Neural crest cell (in vitro differentiated cells): Measurements from ENCODE around the gene EIF2S1. TPM values are rescaled to one million over a fixed set of nuclear protein-coding genes. Genes with fewer than 3 reads are reported as not detected.
"Not testable (repeated sequence)": the region's sequence is repeated elsewhere in the genome, so short reads cannot be mapped to it uniquely, and the experiment has no call there.

ENCODE experiments used
- DNase-seq: peaks from one replicate; pipeline ENCODE4 v3.0.0; 2021; ENCODE audit warnings: low read depth, mixed read lengths, low spot score
- H3K27ac Mint-ChIP-seq: one replicate; pipeline ENCODE4 v1.8.0; 2021; ENCODE audit warnings: mild to moderate bottlenecking, mixed read lengths; ENCODE audit not compliant: unreplicated experiment
- H3K27me3 Mint-ChIP-seq: 2 replicates; pipeline ENCODE4 v1.8.0; 2021; ENCODE audit warnings: low read depth, mild to moderate bottlenecking, mixed read lengths
- H3K36me3 Mint-ChIP-seq: 2 replicates; pipeline ENCODE4 v1.8.0; 2021; ENCODE audit warnings: low read depth, mild to moderate bottlenecking, mixed read lengths
- H3K4me1 Mint-ChIP-seq: 2 replicates; pipeline ENCODE4 v1.8.0; 2021; ENCODE audit warnings: mixed read lengths
- H3K4me3 Mint-ChIP-seq: one replicate; pipeline ENCODE4 v1.8.0; 2021; ENCODE audit warnings: mild to moderate bottlenecking, mixed read lengths
- H3K9me3 Mint-ChIP-seq: 2 replicates; pipeline ENCODE4 v1.8.0; 2021; ENCODE audit warnings: mixed read lengths
- total RNA-seq: library from RNA; stranded (reverse); gene quantifications from 2 replicates; pipeline ENCODE4 v1.2.1, GENCODE V29; 2021
- TF ChIP-seq, protein P1 (sequence below): fragments of 200-600 bp; sonication (generic); conservative IDR thresholded peaks from 2 replicates; pipeline ENCODE4 v1.5.0; 2021; ENCODE audit warnings: antibody characterized with exemption, mild to moderate bottlenecking

Gene EIF2S1
- total RNA-seq, 1 donor from 2014 or later: 115 TPM

DNA sequence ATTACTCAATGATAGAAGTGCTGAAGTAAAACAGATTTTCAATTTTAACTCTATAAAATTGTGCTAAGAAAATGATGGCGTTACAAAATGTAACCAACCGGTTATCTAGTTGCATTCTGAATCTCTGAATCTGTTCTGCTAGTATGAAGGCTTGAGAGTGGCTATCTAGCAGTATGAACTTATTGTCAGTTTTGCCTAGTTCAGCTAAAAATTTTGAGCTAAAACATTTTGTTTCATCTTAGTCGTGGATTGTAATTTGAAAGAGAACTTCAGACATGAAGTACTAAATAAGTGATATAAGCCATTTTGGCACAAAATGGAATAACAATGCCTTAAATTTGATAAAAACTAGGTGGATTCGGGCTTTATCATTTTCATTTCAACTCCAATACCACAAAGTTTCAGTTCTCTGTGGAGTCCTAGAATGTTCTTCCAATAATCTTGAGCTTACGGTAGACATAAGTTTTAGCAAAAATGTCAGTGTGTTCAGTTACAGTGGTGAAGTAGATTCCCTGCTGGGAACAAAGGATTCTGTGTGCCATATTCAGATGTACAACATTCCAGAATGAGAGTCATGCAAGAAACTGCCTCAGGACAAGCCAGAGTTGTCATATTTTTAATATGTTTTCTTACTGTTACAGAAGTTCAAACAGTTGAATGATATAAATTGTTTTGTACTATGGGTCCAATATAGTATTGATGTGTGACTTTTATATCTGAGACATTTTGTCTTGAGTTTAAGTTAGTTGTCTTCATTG, 28.6 kb upstream of the EIF2S1 start:
- Mint-ChIP-seq H3K4me3 (no peak overlapping the region), H3K4me1 (peaks cover 5% of the 10 kb centered on the region), H3K27me3 (no peaks in the 10 kb centered on the region), H3K27ac (no peak overlapping the region), H3K36me3 (peaks cover 24% of the 10 kb centered on the region), H3K9me3 (peaks cover 2% of the 10 kb centered on the region)
- TF ChIP-seq, protein P1, sequence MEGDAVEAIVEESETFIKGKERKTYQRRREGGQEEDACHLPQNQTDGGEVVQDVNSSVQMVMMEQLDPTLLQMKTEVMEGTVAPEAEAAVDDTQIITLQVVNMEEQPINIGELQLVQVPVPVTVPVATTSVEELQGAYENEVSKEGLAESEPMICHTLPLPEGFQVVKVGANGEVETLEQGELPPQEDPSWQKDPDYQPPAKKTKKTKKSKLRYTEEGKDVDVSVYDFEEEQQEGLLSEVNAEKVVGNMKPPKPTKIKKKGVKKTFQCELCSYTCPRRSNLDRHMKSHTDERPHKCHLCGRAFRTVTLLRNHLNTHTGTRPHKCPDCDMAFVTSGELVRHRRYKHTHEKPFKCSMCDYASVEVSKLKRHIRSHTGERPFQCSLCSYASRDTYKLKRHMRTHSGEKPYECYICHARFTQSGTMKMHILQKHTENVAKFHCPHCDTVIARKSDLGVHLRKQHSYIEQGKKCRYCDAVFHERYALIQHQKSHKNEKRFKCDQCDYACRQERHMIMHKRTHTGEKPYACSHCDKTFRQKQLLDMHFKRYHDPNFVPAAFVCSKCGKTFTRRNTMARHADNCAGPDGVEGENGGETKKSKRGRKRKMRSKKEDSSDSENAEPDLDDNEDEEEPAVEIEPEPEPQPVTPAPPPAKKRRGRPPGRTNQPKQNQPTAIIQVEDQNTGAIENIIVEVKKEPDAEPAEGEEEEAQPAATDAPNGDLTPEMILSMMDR: no peak
- no peak for DNase-seq

DNA sequence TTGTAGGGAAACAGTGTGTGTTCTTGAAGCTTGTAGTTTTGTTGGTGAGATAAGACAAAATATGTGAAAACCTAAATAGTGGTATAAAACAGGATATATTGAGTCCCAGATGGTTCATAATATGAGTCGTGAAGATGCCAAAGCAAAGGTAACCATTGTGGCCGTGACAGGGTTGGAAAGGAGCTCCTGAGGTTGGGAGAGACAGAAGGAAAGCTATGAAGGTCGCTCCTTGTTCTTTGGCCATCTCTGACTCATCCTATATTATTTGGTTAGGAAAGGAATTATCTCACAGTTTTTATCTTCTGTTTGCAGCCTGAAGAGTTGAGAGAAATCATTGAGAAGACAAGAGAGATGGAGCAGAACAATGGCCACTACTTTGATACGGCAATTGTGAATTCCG, 27.7 kb upstream of the EIF2S1 start:
- no peaks in the 10 kb centered on the region for H3K27me3 Mint-ChIP-seq
- TF ChIP-seq, protein P1: no peak
- H3K4me1 Mint-ChIP-seq: peaks cover 5% of the 10 kb centered on the region
- no peak overlapping the region for H3K27ac Mint-ChIP-seq
- H3K9me3 Mint-ChIP-seq: no peaks in the 10 kb centered on the region
- DNase-seq: no peak
- H3K4me3 Mint-ChIP-seq: no peak overlapping the region
- H3K36me3 Mint-ChIP-seq: peaks cover 20% of the 10 kb centered on the region

DNA sequence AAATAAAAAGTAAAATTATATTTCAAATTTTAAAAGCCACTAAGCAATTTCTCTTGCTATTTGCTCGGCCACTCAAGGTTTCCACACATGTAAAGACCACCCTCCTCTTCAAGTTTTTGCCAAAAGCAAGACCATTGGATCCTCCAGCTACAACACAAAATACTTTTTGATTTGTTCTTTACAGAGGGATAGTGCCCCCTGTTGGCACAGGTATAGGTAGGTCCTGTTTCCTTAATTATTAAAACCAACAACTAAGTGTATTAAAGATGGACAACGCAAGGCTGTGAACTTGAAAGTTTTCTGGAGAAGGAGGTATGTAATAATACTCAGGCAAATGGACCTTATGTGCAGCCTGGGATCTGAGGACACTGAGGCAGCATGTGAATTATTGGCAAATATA, 24.3 kb upstream of the EIF2S1 start:
- peaks cover 2% of the 10 kb centered on the region for H3K9me3 Mint-ChIP-seq
- no peaks in the 10 kb centered on the region for H3K27me3 Mint-ChIP-seq
- H3K27ac Mint-ChIP-seq: no peak overlapping the region
- TF ChIP-seq, protein P1: peak; percentile 64
- no peak overlapping the region for H3K4me3 Mint-ChIP-seq
- H3K4me1 Mint-ChIP-seq: peaks cover 5% of the 10 kb centered on the region
- H3K36me3 Mint-ChIP-seq: peaks cover 23% of the 10 kb centered on the region
- peak; percentile 12 for DNase-seq

DNA sequence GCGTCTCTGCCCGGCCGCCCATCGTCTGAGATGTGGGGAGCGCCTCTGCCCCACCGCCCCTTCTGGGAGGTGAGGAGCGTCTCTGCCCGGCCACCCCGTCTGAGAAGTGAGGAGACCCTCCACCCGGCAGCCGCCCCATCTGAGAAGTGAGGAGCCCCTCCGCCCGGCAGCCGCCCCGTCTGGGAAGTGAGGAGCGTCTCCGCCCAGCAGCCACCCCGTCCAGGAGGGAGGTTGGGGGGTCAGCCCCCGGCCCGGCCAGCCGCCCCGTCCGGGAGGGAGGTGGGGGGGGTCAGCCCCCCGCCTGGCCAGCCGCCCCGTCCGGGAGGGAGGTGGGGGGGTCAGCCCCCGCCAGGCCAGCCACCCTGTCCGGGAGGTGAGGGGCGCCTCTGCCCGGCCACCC, 18.9 kb upstream of the EIF2S1 start:
- not testable (repeated sequence) for H3K4me1 Mint-ChIP-seq, H3K9me3 Mint-ChIP-seq, H3K4me3 Mint-ChIP-seq, H3K27me3 Mint-ChIP-seq, DNase-seq, H3K27ac Mint-ChIP-seq
- peaks cover 29% of the 10 kb centered on the region for H3K36me3 Mint-ChIP-seq

DNA sequence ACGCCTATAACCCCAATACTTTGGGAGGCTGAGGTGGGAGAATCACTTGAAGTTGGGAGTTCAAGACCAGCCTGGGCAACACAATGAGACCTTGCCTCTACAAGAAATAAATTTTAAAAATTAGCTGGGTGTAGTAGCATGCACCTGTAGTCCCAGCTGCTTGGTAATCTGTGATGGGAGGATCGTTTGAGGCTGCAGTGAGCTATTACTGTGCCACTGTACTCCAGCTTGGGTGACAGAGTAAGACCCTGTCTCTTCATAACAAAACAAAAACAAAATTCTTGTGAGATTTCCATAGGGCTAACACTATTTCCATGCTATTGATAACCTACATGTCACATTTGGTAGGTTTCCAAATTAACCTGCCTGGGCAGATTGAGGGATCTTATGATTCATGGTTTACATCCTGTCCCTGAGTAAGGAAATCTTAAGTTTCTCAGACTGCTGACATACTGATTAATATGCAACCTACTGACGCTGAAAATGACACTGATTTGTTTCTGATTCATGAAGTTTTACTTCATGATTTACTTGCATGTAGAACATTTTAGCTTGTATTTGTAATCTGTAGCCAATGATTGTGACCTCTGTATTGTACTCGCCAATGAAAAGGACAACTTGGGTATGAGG, 16.4 kb upstream of the EIF2S1 start:
- TF ChIP-seq, protein P1: no peak
- H3K9me3 Mint-ChIP-seq: peaks cover 2% of the 10 kb centered on the region

DNA sequence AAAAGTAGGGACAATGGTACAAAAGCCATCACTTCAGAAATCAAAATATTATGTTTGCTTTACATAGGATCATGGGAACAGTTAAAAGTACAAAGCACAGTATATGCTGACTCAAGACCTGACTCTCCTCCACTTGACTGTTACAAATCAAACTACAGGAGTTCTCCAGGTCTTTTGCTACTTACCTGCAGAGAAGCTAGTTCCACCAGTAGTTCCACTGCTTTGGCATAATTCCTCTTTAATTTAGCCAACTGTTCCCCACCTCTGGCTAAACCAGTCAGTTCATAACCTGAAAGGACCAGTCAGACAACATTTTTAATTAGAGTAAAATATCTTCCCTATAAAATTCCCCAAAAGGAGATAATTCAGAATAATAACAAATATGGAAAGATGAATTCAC, 14.5 kb upstream of the EIF2S1 start:
- no peak for DNase-seq
- Mint-ChIP-seq H3K4me1 (no peaks in the 10 kb centered on the region), H3K27me3 (no peaks in the 10 kb centered on the region), H3K27ac (no peak overlapping the region), H3K4me3 (no peak overlapping the region), H3K9me3 (no peaks in the 10 kb centered on the region), H3K36me3 (peaks cover 15% of the 10 kb centered on the region)
- TF ChIP-seq, protein P1: no peak

More for the DNA sequence above, 16.4 kb upstream of the EIF2S1 start:
- Mint-ChIP-seq H3K36me3 (peaks cover 26% of the 10 kb centered on the region), H3K27ac (no peak overlapping the region), H3K27me3 (no peaks in the 10 kb centered on the region), H3K4me1 (no peaks in the 10 kb centered on the region), H3K4me3 (no peak overlapping the region)
- DNase-seq: no peak
